NB4 (cell line): ENCODE measurements around the gene AP4B1.

Source experiments
- CTCF ChIP-seq: IDR thresholded peaks from one replicate; pipeline ENCODE4 v1.5.1; 2012; ENCODE audit warnings: low read depth, low read length
- POLR2A ChIP-seq: IDR thresholded peaks from 2 replicates; pipeline ENCODE4 v1.6.1; 2011; ENCODE audit warnings: mild to moderate bottlenecking; ENCODE audit not compliant: insufficient read length; ENCODE audit errors: extremely low read depth

GRCh38 chr1:113946678-113947387, 42.2 kb upstream of the AP4B1 start:
- no peak for TF ChIP-seq CTCF
- TF ChIP-seq POLR2A: no peak
